Measurements from ENCODE around the gene ARL6IP1. TPM values are rescaled to one million over a fixed set of nuclear protein-coding genes. Genes with fewer than 3 reads are reported as not detected.
"Not testable (repeated sequence)": the region's sequence is repeated elsewhere in the genome, so short reads cannot be mapped to it uniquely, and the experiment has no call there.

Gene ARL6IP1
- polyA plus RNA-seq, 1 donor (not counting 4 experiments of a cell fraction or from before 2014, with no cell fraction given), result 178 TPM

- H2AFZ ChIP-seq (ENCODE audit: control insufficient read depth, low read length); H3K36me3 ChIP-seq (ENCODE audit: control insufficient read depth in 2 of 2, extremely low read depth in 1 of 2, insufficient read depth in 2 of 2, low read length in 2 of 2); H3K4me2 ChIP-seq (ENCODE audit: control insufficient read depth, extremely low read depth, insufficient read depth, low read depth, low read length); H3K4me1 ChIP-seq (ENCODE audit: control insufficient read depth, extremely low read depth, insufficient read depth, low read length); H3K27me3 ChIP-seq (ENCODE audit: control insufficient read depth, extremely low read depth, insufficient read depth, low read length); FAIRE-seq; H3K9me1 ChIP-seq (ENCODE audit: control insufficient read depth, extremely low read depth, insufficient read depth, low read length); H3K9me3 ChIP-seq (ENCODE audit: control insufficient read depth, low read depth, low read length); H3K79me2 ChIP-seq (ENCODE audit: control insufficient read depth, insufficient read depth, low read length); DNase-seq (ENCODE audit: low read depth, low spot score); H3K27ac ChIP-seq (ENCODE audit: control insufficient read depth, insufficient read depth, low read length); H3K9ac ChIP-seq (ENCODE audit: control insufficient read depth, extremely low read depth, insufficient read depth, low read length); H3K4me3 ChIP-seq (ENCODE audit: control insufficient read depth in 2 of 3, extremely low read depth in 1 of 3, insufficient read depth in 2 of 3, low read depth in 1 of 3, low read length in 3 of 3); H4K20me1 ChIP-seq (ENCODE audit: control insufficient read depth, extremely low read depth, insufficient read depth, low read length); dilution Hi-C loops (cut with MboI; ENCODE audit: extremely low pct_ligation_motif_present, low sequenced_read_pairs): not testable (repeated sequence)
Measured at GRCh38 chr16:18742870-18743269, 58.5 kb downstream of the ARL6IP1 start.

Other genes starting within 250 kb of the ARL6IP1 start
- gene NOMO2, start 239.5 kb downstream of the ARL6IP1 start, polyA plus RNA-seq, result 66.0 to 118 TPM (median 86.5 TPM) in 3 replicates
- 3,562 to 4,116 TPM (median 3,815 TPM) in 3 replicates for gene RPS15A, start 11.2 kb downstream of the ARL6IP1 start, polyA plus RNA-seq
- 26.6 to 34.2 TPM (median 27.6 TPM) in 3 replicates for gene SMG1, start 124.9 kb upstream of the ARL6IP1 start, polyA plus RNA-seq
- 6.4 to 8.5 TPM (median 6.4 TPM) in 3 replicates for gene TMC7, start 182.4 kb upstream of the ARL6IP1 start, polyA plus RNA-seq

Measured in keratinocyte (primary cell).